Activated CD8-positive, alpha-beta T cell treated with anti-CD3 and anti-CD28 coated beads, Interleukin-2, amount 10 ng/mL, durations not matched to agents 7 days and 5 days (primary cell): ENCODE results near the gene CACNA2D3. TPM values are rescaled to one million over a fixed set of nuclear protein-coding genes. Genes with fewer than 3 reads are reported as not detected.

Experiments
- ATAC-seq: fragments of 150-1000 bp; cut with Tn5 transposase; one replicate; pipeline ENCODE4 v1.10.0; 2021; ENCODE audit warnings: moderate library complexity
- CTCF ChIA-PET: fragments of 350-600 bp; sonication (Branson Sonifier 250); formaldehyde crosslinking; loops from one replicate; lab custom pipeline; 2021; ENCODE audit warnings: antibody characterized with exemption; lab: Charles Lee
- POLR2A ChIA-PET: fragments of 350-600 bp; sonication (Branson Sonifier 250); formaldehyde crosslinking; loops from one replicate; lab custom pipeline; 2021; ENCODE audit warnings: antibody characterized with exemption; lab: Charles Lee
- DNase-seq: peaks from one replicate; pipeline ENCODE4 v3.0.0-alpha.2; 2020
- H3K27ac Mint-ChIP-seq: one replicate; pipeline ENCODE4 v1.8.0; 2021; ENCODE audit warnings: mild to moderate bottlenecking, mixed read lengths
- H3K27me3 Mint-ChIP-seq: one replicate; pipeline ENCODE4 v1.8.0; 2021; ENCODE audit warnings: low read depth, mixed read lengths
- H3K36me3 Mint-ChIP-seq: one replicate; pipeline ENCODE4 v1.8.0; 2021; ENCODE audit warnings: low read depth, mixed read lengths
- H3K4me1 Mint-ChIP-seq: one replicate; pipeline ENCODE4 v1.8.0; 2021; ENCODE audit warnings: low read depth, mixed read lengths
- H3K4me3 Mint-ChIP-seq: one replicate; pipeline ENCODE4 v1.8.0; 2021; ENCODE audit warnings: mild to moderate bottlenecking, mixed read lengths
- H3K9me3 Mint-ChIP-seq: one replicate; pipeline ENCODE4 v1.8.0; 2022; ENCODE audit warnings: mixed read lengths; ENCODE audit not compliant: insufficient read depth
- total RNA-seq, 2 experiments: library from RNA; stranded (reverse); gene quantifications; one replicate each; pipeline ENCODE4 v1.2.3, GENCODE V29; 2021

Gene CACNA2D3
- total RNA-seq, 2 experiments from 2014 or later = not detected

- ChIA-PET POLR2A (no interaction called here), CTCF (interaction anchor here (1.6 kb wide), 1 partner anchor 12 kb away, joined by 3 read pairs; no protein-coding TSS in a partner anchor)
- Mint-ChIP-seq H3K27ac (no peak overlapping the region), H3K4me1 (no peaks in the 10 kb centered on the region), H3K9me3 (no peaks in the 10 kb centered on the region), H3K36me3 (no peaks in the 10 kb centered on the region), H3K27me3 (no peaks in the 10 kb centered on the region), H3K4me3 (no peak overlapping the region)
- no peak for ATAC-seq
- no peak for DNase-seq
Measured at GRCh38 chr3:54818486-54818885, 696.1 kb downstream of the CACNA2D3 start.

GRCh38 chr3:54818942-54819341 is 696.6 kb downstream of the CACNA2D3 start:
- Mint-ChIP-seq H3K27me3 (no peaks in the 10 kb centered on the region), H3K27ac (no peak overlapping the region), H3K9me3 (no peaks in the 10 kb centered on the region), H3K4me1 (no peaks in the 10 kb centered on the region), H3K4me3 (no peak overlapping the region), H3K36me3 (no peaks in the 10 kb centered on the region)
- POLR2A ChIA-PET = no interaction called here
- no peak for ATAC-seq
- DNase-seq = no peak
- CTCF ChIA-PET = no interaction called here

GRCh38 chr3:54819946-54820345 is 697.6 kb downstream of the CACNA2D3 start:
- no peaks in the 10 kb centered on the region for H3K9me3 Mint-ChIP-seq
- H3K27me3 Mint-ChIP-seq = no peaks in the 10 kb centered on the region
- DNase-seq (no peak), ATAC-seq (no peak)
- H3K4me1 Mint-ChIP-seq = no peaks in the 10 kb centered on the region
- CTCF ChIA-PET = no interaction called here
- H3K4me3 Mint-ChIP-seq = no peak overlapping the region
- POLR2A ChIA-PET = no interaction called here
- no peak overlapping the region for H3K27ac Mint-ChIP-seq
- H3K36me3 Mint-ChIP-seq = no peaks in the 10 kb centered on the region

GRCh38 chr3:54822206-54822605 is 699.9 kb downstream of the CACNA2D3 start:
- Mint-ChIP-seq H3K36me3 (no peaks in the 10 kb centered on the region), H3K4me1 (no peaks in the 10 kb centered on the region), H3K27ac (no peak overlapping the region), H3K4me3 (no peak overlapping the region), H3K9me3 (no peaks in the 10 kb centered on the region), H3K27me3 (no peaks in the 10 kb centered on the region)
- DNase-seq (no peak), ATAC-seq (no peak)
- ChIA-PET CTCF (no interaction called here), POLR2A (no interaction called here)

- Mint-ChIP-seq H3K9me3 (no peaks in the 10 kb centered on the region), H3K4me1 (no peaks in the 10 kb centered on the region), H3K36me3 (no peaks in the 10 kb centered on the region), H3K27ac (no peak overlapping the region), H3K4me3 (no peak overlapping the region), H3K27me3 (no peaks in the 10 kb centered on the region)
- CTCF ChIA-PET = no interaction called here
- POLR2A ChIA-PET = no interaction called here
- ATAC-seq = no peak
- no peak for DNase-seq
Measured at GRCh38 chr3:54826251-54826691, 703.9 kb downstream of the CACNA2D3 start.

- ChIA-PET CTCF (no interaction called here), POLR2A (no interaction called here)
- no peaks in the 10 kb centered on the region for H3K36me3 Mint-ChIP-seq
- H3K27ac Mint-ChIP-seq = no peak overlapping the region
- no peaks in the 10 kb centered on the region for H3K4me1 Mint-ChIP-seq
- ATAC-seq (no peak), DNase-seq (no peak)
- H3K9me3 Mint-ChIP-seq = no peaks in the 10 kb centered on the region
- no peak overlapping the region for H3K4me3 Mint-ChIP-seq
- no peaks in the 10 kb centered on the region for H3K27me3 Mint-ChIP-seq
Measured at GRCh38 chr3:54827056-54827687, 704.8 kb downstream of the CACNA2D3 start.

- no peak for ATAC-seq
- H3K27ac Mint-ChIP-seq = no peak overlapping the region
- CTCF ChIA-PET = no interaction called here
Measured at GRCh38 chr3:54827776-54828175, 705.4 kb downstream of the CACNA2D3 start.

GRCh38 chr3:54830658-54831057 is 708.3 kb downstream of the CACNA2D3 start:
- Mint-ChIP-seq H3K27me3 (no peaks in the 10 kb centered on the region), H3K4me1 (no peaks in the 10 kb centered on the region), H3K4me3 (no peak overlapping the region), H3K9me3 (no peaks in the 10 kb centered on the region), H3K27ac (no peak overlapping the region), H3K36me3 (no peaks in the 10 kb centered on the region)
- POLR2A ChIA-PET = no interaction called here
- DNase-seq = no peak
- CTCF ChIA-PET = interaction anchor here (1.3 kb wide), 2 partner anchors 13 to 892 kb away, joined by 3 to 6 read pairs; no protein-coding TSS in a partner anchor
- ATAC-seq = no peak

More at GRCh38 chr3:54827776-54828175, 705.4 kb downstream of the CACNA2D3 start:
- Mint-ChIP-seq H3K9me3 (no peaks in the 10 kb centered on the region), H3K4me3 (no peak overlapping the region), H3K36me3 (no peaks in the 10 kb centered on the region), H3K4me1 (no peaks in the 10 kb centered on the region), H3K27me3 (no peaks in the 10 kb centered on the region)
- no peak for DNase-seq
- POLR2A ChIA-PET = no interaction called here

- ChIA-PET CTCF (interaction anchor here (1.3 kb wide), 2 partner anchors 13 to 892 kb away, joined by 3 to 6 read pairs; no protein-coding TSS in a partner anchor), POLR2A (no interaction called here)
- no peaks in the 10 kb centered on the region for H3K27me3 Mint-ChIP-seq
- H3K4me1 Mint-ChIP-seq = no peaks in the 10 kb centered on the region
- ATAC-seq (no peak), DNase-seq (no peak)
- no peak overlapping the region for H3K4me3 Mint-ChIP-seq
- H3K9me3 Mint-ChIP-seq = no peaks in the 10 kb centered on the region
- H3K27ac Mint-ChIP-seq = no peak overlapping the region
- H3K36me3 Mint-ChIP-seq = no peaks in the 10 kb centered on the region
Measured at GRCh38 chr3:54831112-54831511, 708.8 kb downstream of the CACNA2D3 start.

- Mint-ChIP-seq H3K27me3 (no peaks in the 10 kb centered on the region), H3K4me1 (no peaks in the 10 kb centered on the region), H3K36me3 (no peaks in the 10 kb centered on the region), H3K4me3 (no peak overlapping the region), H3K27ac (no peak overlapping the region), H3K9me3 (no peaks in the 10 kb centered on the region)
- ChIA-PET CTCF (no interaction called here), POLR2A (no interaction called here)
- DNase-seq (no peak), ATAC-seq (no peak)
Measured at GRCh38 chr3:54832876-54833275, 710.5 kb downstream of the CACNA2D3 start.

- ATAC-seq = no peak
- Mint-ChIP-seq H3K4me3 (no peak overlapping the region), H3K4me1 (no peaks in the 10 kb centered on the region), H3K9me3 (no peaks in the 10 kb centered on the region), H3K27ac (no peak overlapping the region), H3K36me3 (no peaks in the 10 kb centered on the region), H3K27me3 (no peaks in the 10 kb centered on the region)
- CTCF ChIA-PET = no interaction called here
- no peak for DNase-seq
- POLR2A ChIA-PET = no interaction called here
Measured at GRCh38 chr3:54835701-54836100, 713.3 kb downstream of the CACNA2D3 start.

- ChIA-PET CTCF (no interaction called here), POLR2A (no interaction called here)
- Mint-ChIP-seq H3K36me3 (no peaks in the 10 kb centered on the region), H3K27ac (no peak overlapping the region), H3K4me1 (no peaks in the 10 kb centered on the region), H3K4me3 (no peak overlapping the region), H3K27me3 (no peaks in the 10 kb centered on the region), H3K9me3 (no peaks in the 10 kb centered on the region)
- no peak for DNase-seq
- no peak for ATAC-seq
Measured at GRCh38 chr3:54836871-54837270, 714.5 kb downstream of the CACNA2D3 start.

GRCh38 chr3:54837964-54838363 is 715.6 kb downstream of the CACNA2D3 start:
- Mint-ChIP-seq H3K9me3 (no peaks in the 10 kb centered on the region), H3K36me3 (no peaks in the 10 kb centered on the region), H3K4me1 (no peaks in the 10 kb centered on the region), H3K27me3 (no peaks in the 10 kb centered on the region), H3K4me3 (no peak overlapping the region), H3K27ac (no peak overlapping the region)
- CTCF ChIA-PET = no interaction called here
- ATAC-seq (no peak), DNase-seq (no peak)
- POLR2A ChIA-PET = no interaction called here
